LHCN-M2 (cell line): Measurements from ENCODE around the gene AKAP6. TPM values are rescaled to one million over a fixed set of nuclear protein-coding genes. Genes with fewer than 3 reads are reported as not detected.

Experiments
- DNase-seq: peaks from one replicate; pipeline ENCODE4 v3.0.0-alpha.2; 2012; ENCODE audit warnings: low read depth
- total RNA-seq: library from RNA; depleted of rRNA; stranded (reverse); fragments of >200 nt; gene quantifications from 2 replicates; pipeline ENCODE4 v1.2.3, GENCODE V29; 2014

The AKAP6 gene
- total RNA-seq, 1 experiment from 2014 or later: 2.7 TPM

- no peak for DNase-seq
Observed at GRCh38 chr14:32697114-32697513, 368.0 kb downstream of the AKAP6 start.

GRCh38 chr14:32697704-32698103 is 368.6 kb downstream of the AKAP6 start:
- peak; percentile 49 for DNase-seq

GRCh38 chr14:32698831-32699230 is 369.7 kb downstream of the AKAP6 start:
- DNase-seq: no peak

- DNase-seq: no peak
Observed at GRCh38 chr14:32701475-32701874, 372.4 kb downstream of the AKAP6 start.

GRCh38 chr14:32702088-32702487 is 373.0 kb downstream of the AKAP6 start:
- no peak for DNase-seq

- DNase-seq: no peak
Observed at GRCh38 chr14:32702562-32702961, 373.5 kb downstream of the AKAP6 start.

- no peak for DNase-seq
Observed at GRCh38 chr14:32703183-32703621, 374.1 kb downstream of the AKAP6 start.

- no peak for DNase-seq
Observed at GRCh38 chr14:32706721-32707519, 377.8 kb downstream of the AKAP6 start.

- no peak for DNase-seq
Observed at GRCh38 chr14:32707742-32708500, 378.8 kb downstream of the AKAP6 start.

- DNase-seq: peak; percentile 87
Observed at GRCh38 chr14:32709027-32709426, 379.9 kb downstream of the AKAP6 start.

GRCh38 chr14:32710231-32710671 is 381.2 kb downstream of the AKAP6 start:
- DNase-seq: no peak

GRCh38 chr14:32710731-32711680 is 381.9 kb downstream of the AKAP6 start:
- peak; percentile 47 for DNase-seq

GRCh38 chr14:32713856-32714255 is 384.8 kb downstream of the AKAP6 start:
- DNase-seq: no peak

GRCh38 chr14:32719601-32720000 is 390.5 kb downstream of the AKAP6 start:
- DNase-seq: no peak

- DNase-seq: no peak
Observed at GRCh38 chr14:32720927-32721326, 391.8 kb downstream of the AKAP6 start.

GRCh38 chr14:32722631-32723183 is 393.6 kb downstream of the AKAP6 start:
- no peak for DNase-seq

- DNase-seq: peak; percentile 68
Observed at GRCh38 chr14:32724867-32725471, 395.9 kb downstream of the AKAP6 start.

- DNase-seq: no peak
Observed at GRCh38 chr14:32726516-32726915, 397.4 kb downstream of the AKAP6 start.

- DNase-seq: no peak
Observed at GRCh38 chr14:32727832-32728231, 398.7 kb downstream of the AKAP6 start.

- DNase-seq: no peak
Observed at GRCh38 chr14:32728526-32728925, 399.4 kb downstream of the AKAP6 start.

GRCh38 chr14:32728976-32729375 is 399.9 kb downstream of the AKAP6 start:
- DNase-seq: no peak
